ENCODE measurements around the gene RGS9. TPM values are rescaled to one million over a fixed set of nuclear protein-coding genes. Genes with fewer than 3 reads are reported as not detected.
A peak's percentile ranks its signal among the peaks of the same experiment; 100 is the strongest.

RGS9 gene
- total and polyA plus RNA-seq, 10 of the 15 experiments (the other 5 are each of a cell fraction or from before 2014, with no cell fraction given), result 1.1 to 10.6 (median 5.6) TPM

DNA sequence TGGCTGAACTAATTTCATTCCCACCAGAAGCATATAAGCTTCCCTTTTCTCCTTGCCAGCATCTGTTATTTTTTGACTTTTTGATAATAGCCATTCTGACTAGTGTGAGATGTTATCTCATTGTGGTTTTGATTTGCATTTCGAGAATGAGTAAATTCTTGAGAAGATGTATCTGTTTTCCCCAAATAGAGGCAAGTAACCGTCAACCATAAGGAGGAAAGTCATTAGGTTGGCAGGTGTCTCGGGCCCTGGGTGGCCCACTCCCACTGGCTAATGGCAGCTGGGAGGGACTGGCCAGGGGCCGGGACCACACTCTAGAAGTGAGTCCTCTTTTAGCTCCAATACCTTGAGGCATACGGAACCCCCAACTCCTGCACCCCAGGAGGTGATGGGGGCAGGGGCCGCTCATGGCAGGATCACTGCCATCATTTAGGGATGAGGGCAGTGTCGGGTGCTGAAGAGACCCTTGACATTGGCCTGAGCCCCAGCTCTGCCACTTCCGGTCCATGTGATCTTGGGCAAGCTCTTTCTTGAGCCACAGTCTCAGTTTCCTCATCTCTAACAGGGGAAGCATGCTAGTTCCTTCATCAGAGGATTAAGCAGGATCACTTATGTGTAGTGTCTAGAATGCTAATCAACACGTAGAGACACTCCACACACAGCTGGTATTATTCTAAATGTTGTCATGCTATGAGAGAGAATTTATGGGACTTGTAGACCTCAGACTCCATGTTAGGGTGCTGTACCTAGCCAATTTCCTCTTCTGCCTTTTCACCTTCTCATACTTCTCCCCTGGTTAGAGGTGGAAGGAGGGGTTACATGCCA, 44.3 kb downstream of the RGS9 start:
- RAD21 ChIA-PET (ENCODE audit: unreplicated experiment), result interaction anchor here (0.9 to 2.4 kb wide), 14 partner anchors 16 to 207 kb away, joined by 3 to 11 read pairs (median 4); partner anchors contain the start of gene RGS9
- ATAC-seq (peak; percentile 82), FAIRE-seq (peak; percentile 73), DNase-seq (ENCODE audit: low read depth, low spot score) (peak; percentile 90)
- no peaks in the 10 kb centered on the region for H3K9me3 ChIP-seq (replicated peaks; ENCODE audit: control insufficient read depth, insufficient read depth, low read length)
- WGBS (ENCODE audit: insufficient coverage, insufficient replicate concordance, low lambda C conversion rate, missing lambda C conversion rate), result under 1% methylated on average over 9 of the region's 9 CpGs
- SMC1A ChIA-PET (ENCODE audit: uncharacterized antibody, unreplicated experiment), result interaction anchor here (1.0 to 4.4 kb wide), 11 partner anchors 10 to 207 kb away, joined by 3 to 26 read pairs (median 9); no protein-coding TSS in a partner anchor
- H3K27ac ChIP-seq (ENCODE audit: control insufficient read depth, insufficient read depth), result peak overlapping the region; percentile 99
- TSS peak; percentile 79 for BruUV-seq (replicated peaks)
- H3K4me1 ChIP-seq (ENCODE audit: control insufficient read depth, insufficient read depth, low read length), result peaks cover 49% of the 10 kb centered on the region
- POLR2A ChIA-PET, result interaction anchor here (0.6 to 2.1 kb wide), 6 partner anchors 48 to 350 kb away, joined by 3 to 9 read pairs (median 3); no protein-coding TSS in a partner anchor
- H3K4me3 ChIP-seq, result no peak overlapping the region
- H2AFZ ChIP-seq (ENCODE audit: control insufficient read depth, low read depth, low read length), result peak overlapping the region; percentile 63
- no peaks in the 10 kb centered on the region for H3K27me3 ChIP-seq (replicated peaks in 1 of 2; ENCODE audit: control insufficient read depth in 2 of 2, insufficient read depth in 2 of 2, low read length in 1 of 2)
- H3K4me2 ChIP-seq (ENCODE audit: control insufficient read depth, insufficient read depth), result peak overlapping the region; percentile 91
- H3K36me3 ChIP-seq (ENCODE audit: control insufficient read depth in 2 of 2, insufficient read depth in 2 of 2, low read length in 1 of 2), result no peaks in the 10 kb centered on the region
- in situ Hi-C loops (cut with MboI) (loop anchor here (5.0 kb wide), 1 partner anchor 199 kb away; no protein-coding TSS in a partner anchor), intact Hi-C loops (cut with micrococcal nuclease; ENCODE audit: unreplicated experiment) (loop anchor here (1.0 to 5.0 kb wide), 5 partner anchors 27 to 209 kb away; partner anchors contain the start of gene GNA13)
- H3K79me2 ChIP-seq (ENCODE audit: control insufficient read depth, insufficient read depth, low read length), result no peaks in the 10 kb centered on the region
- peak overlapping the region; percentile 62 for H3K9ac ChIP-seq (ENCODE audit: control insufficient read depth, insufficient read depth, low read length)
- CTCF ChIA-PET, result interaction anchor here (0.6 to 4.6 kb wide), 11 partner anchors 11 to 220 kb away, joined by 3 to 29 read pairs (median 5); partner anchors contain the start of gene RGS9
- H4K20me1 ChIP-seq (ENCODE audit: control insufficient read depth, insufficient read depth), result no peaks in the 10 kb centered on the region
- peak; percentile 29; the same call in 1 of the 2 replicates for TF ChIP-seq MTA3 (IDR thresholded peaks at IDR 0.05; ENCODE audit: borderline replicate concordance, low read length)
- no peak for TF ChIP-seq RFX5 (IDR thresholded peaks at IDR 0.05; ENCODE audit: low read depth, low read length)
- TF ChIP-seq TCF12 (IDR thresholded peaks at IDR 0.05; ENCODE audit: low read depth, low read length), result peak; percentile 97
- TF ChIP-seq ASH2L (IDR thresholded peaks at IDR 0.05; ENCODE audit: borderline replicate concordance, low read depth), result no peak
- peak; percentile 96 for TF ChIP-seq EED (IDR thresholded peaks at IDR 0.05; ENCODE audit: low read depth)
- no peak for TF ChIP-seq KLF5 (IDR thresholded peaks at IDR 0.05; ENCODE audit: partially characterized antibody)
- TF ChIP-seq YBX1 (IDR thresholded peaks at IDR 0.05), result no peak
- TF ChIP-seq EZH2 (IDR thresholded peaks at IDR 0.05; ENCODE audit: borderline replicate concordance, control insufficient read depth, low read depth, low read length), result no peak
- no peak for TF ChIP-seq SREBF2 (IDR thresholded peaks at IDR 0.05; ENCODE audit: low read length)
- no peak for TF ChIP-seq POLR2AphosphoS2 (IDR thresholded peaks at IDR 0.05; ENCODE audit: low read depth, low read length)
- TF ChIP-seq FOXK2 (IDR thresholded peaks at IDR 0.05), result no peak
- peak; percentile 97 for TF ChIP-seq DPF2 (IDR thresholded peaks at IDR 0.05)
- peak; percentile 91; the same call in 2 of the 3 replicates for TF ChIP-seq POU2F2 (IDR thresholded peaks at IDR 0.05; ENCODE audit: borderline replicate concordance, low read depth, low read length)
- no peak for TF ChIP-seq RELA (IDR thresholded peaks at IDR 0.05; ENCODE audit: borderline replicate concordance, partially characterized antibody)
- TF ChIP-seq CBFB (IDR thresholded peaks at IDR 0.05; ENCODE audit: low read depth), result peak; percentile 89
- TF ChIP-seq, protein P1, sequence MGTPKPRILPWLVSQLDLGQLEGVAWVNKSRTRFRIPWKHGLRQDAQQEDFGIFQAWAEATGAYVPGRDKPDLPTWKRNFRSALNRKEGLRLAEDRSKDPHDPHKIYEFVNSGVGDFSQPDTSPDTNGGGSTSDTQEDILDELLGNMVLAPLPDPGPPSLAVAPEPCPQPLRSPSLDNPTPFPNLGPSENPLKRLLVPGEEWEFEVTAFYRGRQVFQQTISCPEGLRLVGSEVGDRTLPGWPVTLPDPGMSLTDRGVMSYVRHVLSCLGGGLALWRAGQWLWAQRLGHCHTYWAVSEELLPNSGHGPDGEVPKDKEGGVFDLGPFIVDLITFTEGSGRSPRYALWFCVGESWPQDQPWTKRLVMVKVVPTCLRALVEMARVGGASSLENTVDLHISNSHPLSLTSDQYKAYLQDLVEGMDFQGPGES (IDR thresholded peaks at IDR 0.05), result peak; percentile 18; the same call in 1 of the 2 replicates
- TF ChIP-seq MTA2 (IDR thresholded peaks at IDR 0.05; ENCODE audit: low read depth), result peak; percentile 97
- no peak for TF ChIP-seq SMAD5 (IDR thresholded peaks at IDR 0.05; ENCODE audit: low read depth)
- no peak for TF ChIP-seq RBBP5 (conservative IDR thresholded peaks at IDR 0.05)
- TF ChIP-seq FOS (IDR thresholded peaks at IDR 0.05; ENCODE audit: borderline replicate concordance, extremely low read depth, insufficient read length), result no peak
- TF ChIP-seq, protein P2, sequence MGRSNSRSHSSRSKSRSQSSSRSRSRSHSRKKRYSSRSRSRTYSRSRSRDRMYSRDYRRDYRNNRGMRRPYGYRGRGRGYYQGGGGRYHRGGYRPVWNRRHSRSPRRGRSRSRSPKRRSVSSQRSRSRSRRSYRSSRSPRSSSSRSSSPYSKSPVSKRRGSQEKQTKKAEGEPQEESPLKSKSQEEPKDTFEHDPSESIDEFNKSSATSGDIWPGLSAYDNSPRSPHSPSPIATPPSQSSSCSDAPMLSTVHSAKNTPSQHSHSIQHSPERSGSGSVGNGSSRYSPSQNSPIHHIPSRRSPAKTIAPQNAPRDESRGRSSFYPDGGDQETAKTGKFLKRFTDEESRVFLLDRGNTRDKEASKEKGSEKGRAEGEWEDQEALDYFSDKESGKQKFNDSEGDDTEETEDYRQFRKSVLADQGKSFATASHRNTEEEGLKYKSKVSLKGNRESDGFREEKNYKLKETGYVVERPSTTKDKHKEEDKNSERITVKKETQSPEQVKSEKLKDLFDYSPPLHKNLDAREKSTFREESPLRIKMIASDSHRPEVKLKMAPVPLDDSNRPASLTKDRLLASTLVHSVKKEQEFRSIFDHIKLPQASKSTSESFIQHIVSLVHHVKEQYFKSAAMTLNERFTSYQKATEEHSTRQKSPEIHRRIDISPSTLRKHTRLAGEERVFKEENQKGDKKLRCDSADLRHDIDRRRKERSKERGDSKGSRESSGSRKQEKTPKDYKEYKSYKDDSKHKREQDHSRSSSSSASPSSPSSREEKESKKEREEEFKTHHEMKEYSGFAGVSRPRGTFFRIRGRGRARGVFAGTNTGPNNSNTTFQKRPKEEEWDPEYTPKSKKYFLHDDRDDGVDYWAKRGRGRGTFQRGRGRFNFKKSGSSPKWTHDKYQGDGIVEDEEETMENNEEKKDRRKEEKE (IDR thresholded peaks at IDR 0.05), result no peak
- peak; percentile 81; the same call in 1 of the 2 replicates for TF ChIP-seq BMI1 (IDR thresholded peaks at IDR 0.05; ENCODE audit: borderline replicate concordance)

Measured in GM12878 (cell line).